GM18508 (cell line): ENCODE results near the gene TRIM17.

Experiments used
- ATAC-seq: cut with Tn5 transposase; IDR thresholded peaks from one replicate; pipeline ENCODE4 v1.9.1; 2021; ENCODE audit warnings: moderate number of reproducible peaks; ENCODE audit not compliant: insufficient read depth, unreplicated experiment

The TRIM17 gene

DNA sequence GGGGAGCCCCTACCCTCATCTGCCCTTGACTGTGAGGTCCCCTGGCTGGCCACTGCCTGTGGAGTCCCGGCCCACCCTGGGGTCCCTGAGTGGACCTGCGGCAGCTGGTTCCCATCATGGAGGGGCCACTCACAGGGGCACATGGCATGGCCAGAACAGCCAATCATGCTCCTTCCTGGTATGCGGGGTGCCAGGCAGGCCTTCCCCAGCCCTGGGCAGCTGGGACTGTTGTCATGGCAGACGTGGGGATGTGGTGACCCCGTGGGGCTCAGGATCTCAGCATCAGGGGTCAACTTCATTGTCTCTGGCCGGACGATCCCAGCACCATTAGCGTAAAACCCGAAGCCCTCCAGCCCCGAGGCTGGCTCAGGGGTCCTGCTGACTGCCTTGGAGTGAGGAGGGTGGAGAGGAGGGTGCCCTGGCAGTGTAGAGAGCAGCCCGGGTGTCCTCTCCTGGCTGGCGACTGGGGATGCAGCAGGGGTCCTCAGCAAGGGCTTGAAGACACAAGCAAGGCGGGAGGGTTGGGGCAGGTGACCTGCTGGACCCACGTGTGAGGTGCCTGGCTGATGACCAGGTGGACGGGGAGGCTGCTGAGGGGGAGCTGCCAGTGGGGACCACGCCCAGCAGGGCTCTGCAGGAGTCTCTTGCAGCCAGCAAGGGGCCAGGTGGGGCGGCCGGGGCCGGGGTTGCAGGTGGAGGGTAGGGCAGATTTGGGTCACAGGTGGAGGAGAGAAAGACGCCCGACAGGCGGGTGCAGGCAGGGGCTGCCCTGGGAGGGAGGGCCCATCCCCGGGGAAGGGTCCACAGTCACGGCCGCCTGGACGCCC is 55.1 kb downstream of the TRIM17 start:
- no peak for ATAC-seq

DNA sequence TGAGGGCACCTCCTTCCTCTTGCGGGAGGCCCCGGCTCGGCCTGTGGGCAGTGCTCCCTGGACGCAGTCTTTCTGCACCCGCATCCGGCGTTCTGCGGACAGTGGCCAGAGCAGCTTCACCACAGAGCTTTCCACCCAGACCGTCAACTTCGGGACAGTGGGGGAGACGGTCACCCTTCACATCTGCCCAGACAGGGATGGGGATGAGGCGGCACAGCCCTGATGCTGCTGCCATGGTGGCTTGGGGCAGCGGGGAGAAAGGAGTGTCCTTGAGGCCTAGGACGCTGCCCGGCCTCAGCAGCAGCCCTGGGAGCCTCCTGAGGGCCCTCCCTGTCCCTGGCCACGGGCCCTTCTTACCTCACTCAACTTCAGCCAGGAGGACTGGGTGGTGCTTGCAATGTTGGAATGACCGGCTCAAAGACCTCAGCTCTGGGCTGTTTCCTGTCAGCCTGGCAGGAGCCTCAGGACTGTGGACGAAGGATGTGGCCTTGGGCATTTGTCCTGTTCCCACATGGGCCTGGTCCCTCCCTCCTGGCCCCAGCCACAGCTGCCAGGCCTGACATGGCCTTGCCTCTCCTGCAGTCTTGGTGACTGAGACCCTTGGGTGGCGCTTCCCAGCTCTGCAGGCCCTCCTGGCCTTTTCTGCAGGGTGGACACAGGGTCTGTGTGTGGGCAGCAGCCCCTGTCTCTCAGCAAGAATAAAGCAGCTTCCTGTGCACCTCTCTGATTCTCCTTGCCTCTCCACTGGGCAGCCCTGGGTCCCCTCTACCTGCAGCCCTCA is 55.9 kb downstream of the TRIM17 start:
- no peak for ATAC-seq

DNA sequence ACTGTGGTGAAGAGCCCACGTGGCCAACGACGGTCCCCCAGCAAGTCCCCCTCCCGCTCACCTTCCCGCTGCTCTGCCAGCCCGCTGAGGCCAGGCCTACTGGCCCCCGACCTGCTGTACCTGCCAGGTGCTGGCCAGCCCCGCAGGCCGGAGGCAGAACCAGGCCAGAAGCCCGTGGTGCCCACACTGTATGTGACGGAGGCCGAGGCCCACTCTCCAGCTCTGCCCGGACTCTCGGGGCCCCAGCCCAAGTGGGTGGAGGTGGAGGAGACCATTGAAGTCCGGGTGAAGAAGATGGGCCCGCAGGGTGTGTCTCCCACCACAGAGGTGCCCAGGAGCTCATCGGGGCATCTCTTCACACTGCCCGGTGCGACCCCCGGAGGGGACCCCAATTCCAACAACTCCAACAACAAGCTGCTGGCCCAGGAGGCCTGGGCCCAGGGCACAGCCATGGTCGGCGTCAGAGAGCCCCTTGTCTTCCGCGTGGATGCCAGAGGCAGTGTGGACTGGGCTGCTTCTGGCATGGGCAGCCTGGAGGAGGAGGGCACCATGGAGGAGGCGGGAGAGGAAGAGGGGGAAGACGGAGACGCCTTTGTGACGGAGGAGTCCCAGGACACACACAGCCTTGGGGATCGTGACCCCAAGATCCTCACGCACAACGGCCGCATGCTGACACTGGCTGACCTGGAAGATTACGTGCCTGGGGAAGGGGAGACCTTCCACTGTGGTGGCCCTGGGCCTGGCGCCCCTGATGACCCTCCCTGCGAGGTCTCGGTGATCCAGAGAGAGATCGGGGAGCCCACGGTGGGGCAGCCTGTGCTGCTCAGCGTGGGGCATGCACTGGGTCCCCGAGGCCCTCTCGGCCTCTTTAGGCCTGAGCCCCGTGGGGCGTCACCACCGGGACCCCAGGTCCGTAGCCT is 56.8 kb downstream of the TRIM17 start:
- ATAC-seq: no peak

DNA sequence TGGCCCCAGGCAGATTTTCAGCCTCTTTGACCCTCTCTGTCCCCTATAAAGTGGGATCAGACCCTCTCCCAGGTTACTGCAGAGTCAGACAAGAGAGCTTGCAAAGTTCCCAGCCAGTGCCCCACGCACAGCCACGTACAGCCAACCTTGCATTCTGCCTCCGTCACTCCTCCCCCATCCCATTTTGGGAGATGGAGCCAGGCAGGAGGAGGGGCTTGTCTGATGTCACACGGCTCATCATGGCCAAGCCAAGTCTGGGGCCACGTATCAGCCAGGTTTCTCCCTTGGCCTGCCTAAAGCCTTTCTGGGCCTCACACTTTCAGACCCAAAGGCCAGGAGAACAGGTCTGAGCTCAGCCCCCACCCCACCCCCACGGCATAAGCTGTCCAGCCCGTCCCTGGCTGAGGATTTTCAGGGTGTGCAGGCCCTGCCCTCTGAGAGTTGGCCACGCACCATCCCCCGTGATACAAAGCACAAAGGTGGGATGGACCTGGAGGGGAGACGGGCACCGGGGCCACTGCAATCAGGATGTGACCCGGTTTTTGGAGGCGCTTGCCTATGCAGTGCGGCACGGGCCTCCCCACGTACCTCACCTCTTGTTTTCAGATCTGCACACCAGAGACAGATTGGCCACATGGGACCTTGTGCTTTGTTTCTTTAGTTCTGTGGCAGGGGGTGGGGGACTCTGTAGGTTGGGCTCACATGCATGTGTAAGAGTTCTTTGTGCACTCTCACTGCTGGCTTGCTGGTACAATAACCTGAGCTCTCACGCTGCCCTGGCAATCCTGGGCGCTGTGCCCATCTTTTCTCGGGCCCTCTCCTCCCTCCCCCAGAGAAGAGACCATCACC is 57.7 kb downstream of the TRIM17 start:
- ATAC-seq: no peak

DNA sequence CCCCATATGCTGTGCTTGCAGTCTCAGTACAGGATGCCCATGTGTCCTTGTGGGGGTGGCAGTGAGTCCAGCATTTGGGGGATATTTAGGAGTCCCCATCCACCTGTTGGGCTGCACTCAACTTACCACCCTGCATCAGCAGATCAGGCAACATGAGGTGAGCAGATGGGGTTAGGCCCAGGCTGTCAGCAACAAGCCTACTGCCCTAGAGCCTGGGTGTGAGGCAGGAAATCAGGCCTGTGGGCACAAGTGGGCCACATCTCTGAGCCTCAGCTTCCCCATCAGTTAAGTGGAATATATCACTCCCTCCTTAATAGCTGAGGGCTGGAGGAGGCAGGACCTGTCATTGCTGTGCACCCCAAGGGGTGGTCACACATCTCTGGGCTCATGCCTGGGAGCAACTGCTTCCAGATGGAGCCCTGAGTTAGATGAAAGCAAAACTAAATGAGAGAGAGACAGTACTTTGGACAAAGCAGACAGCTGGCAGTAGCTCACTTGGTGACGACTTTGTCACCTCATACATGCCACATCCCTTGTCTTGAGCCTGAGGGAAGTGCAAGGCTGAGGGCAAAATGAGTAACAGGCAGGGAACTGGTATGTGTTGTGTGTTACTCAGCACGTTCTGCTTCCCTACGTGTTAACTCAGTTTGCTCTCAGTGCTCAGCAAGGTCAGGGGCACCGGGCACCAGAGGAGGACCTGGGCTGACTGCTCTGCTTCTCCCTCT is 58.5 kb downstream of the TRIM17 start:
- no peak for ATAC-seq
